ENCODE measurements around the gene CCDC82.

DNA sequence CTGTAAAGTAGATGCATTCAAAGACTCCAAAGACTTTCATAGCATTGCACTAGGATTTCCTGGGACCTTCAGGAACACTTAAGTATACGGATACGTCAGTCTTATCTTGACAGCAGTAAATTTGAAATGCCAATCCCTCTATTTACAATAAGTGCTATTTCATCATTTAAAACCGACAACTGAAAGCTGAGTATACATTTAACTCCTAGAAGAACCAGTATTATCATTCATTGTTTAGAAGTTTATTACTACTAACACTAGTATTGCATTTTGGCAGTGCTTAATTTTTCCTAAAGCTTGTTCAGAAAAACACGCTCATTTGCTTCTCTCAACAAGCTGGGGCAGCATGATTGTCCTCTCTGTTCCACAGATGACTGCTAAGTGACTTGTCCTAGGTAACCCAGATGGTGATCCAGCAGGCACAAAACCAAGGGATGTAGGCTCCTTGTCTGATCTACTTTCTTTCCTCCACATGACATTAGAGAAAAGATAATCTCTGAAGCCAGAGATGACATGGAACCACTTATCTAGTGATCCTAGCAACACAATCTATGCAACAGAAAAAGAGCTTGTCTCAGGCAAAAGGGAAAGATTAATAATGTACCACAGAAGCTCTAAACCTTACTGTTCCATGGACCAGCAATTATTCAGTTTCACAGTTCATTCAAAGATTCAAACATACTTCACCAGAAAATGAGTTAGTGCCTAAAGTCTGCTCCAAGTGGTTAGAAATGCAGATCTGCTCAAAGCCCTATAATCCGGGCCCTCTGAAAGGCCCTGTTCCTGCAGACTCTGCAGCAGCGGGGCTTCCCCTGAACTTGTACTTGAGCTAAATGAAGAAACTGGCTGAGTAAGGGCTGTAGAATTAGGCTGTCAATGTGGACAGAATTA, 51.9 kb downstream of the CCDC82 start:
- TF ChIP-seq POLR2A (IDR thresholded peaks at IDR 0.05), result no peak
- TF ChIP-seq, protein P1, sequence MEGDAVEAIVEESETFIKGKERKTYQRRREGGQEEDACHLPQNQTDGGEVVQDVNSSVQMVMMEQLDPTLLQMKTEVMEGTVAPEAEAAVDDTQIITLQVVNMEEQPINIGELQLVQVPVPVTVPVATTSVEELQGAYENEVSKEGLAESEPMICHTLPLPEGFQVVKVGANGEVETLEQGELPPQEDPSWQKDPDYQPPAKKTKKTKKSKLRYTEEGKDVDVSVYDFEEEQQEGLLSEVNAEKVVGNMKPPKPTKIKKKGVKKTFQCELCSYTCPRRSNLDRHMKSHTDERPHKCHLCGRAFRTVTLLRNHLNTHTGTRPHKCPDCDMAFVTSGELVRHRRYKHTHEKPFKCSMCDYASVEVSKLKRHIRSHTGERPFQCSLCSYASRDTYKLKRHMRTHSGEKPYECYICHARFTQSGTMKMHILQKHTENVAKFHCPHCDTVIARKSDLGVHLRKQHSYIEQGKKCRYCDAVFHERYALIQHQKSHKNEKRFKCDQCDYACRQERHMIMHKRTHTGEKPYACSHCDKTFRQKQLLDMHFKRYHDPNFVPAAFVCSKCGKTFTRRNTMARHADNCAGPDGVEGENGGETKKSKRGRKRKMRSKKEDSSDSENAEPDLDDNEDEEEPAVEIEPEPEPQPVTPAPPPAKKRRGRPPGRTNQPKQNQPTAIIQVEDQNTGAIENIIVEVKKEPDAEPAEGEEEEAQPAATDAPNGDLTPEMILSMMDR (IDR thresholded peaks at IDR 0.05), result no peak

Data from uterus (tissue), 2 donors.